Measurements from ENCODE around the gene LIG1. TPM values are rescaled to one million over a fixed set of nuclear protein-coding genes. Genes with fewer than 3 reads are reported as not detected.
"Not testable (repeated sequence)": the region's sequence is repeated elsewhere in the genome, so short reads cannot be mapped to it uniquely, and the experiment has no call there.

Gene LIG1
- polyA plus RNA-seq, 2 donors: 31.2 to 53.3 TPM

- Histone ChIP-seq H3K36me3 (ENCODE audit: control insufficient read depth in 2 of 2, insufficient read depth in 2 of 2, low read length in 1 of 2) (peaks cover 0 to 2% of the 10 kb centered on the region in 2 donors), H3K9me3 (ENCODE audit: control insufficient read depth in 2 of 2, insufficient read depth in 1 of 2, low read depth in 1 of 2, low read length in 1 of 2) (peaks cover 0 to 2% of the 10 kb centered on the region in 2 donors), H3K27me3 (ENCODE audit: control insufficient read depth in 1 of 2, insufficient read depth in 2 of 2, low read length in 2 of 2) (no peaks in the 10 kb centered on the region), H3K4me3 (ENCODE audit: low read depth in 1 of 2, low read length in 2 of 2) (no peak overlapping the region), H3K4me1 (ENCODE audit: control insufficient read depth in 2 of 2, insufficient read depth in 2 of 2, low read length in 1 of 2) (peaks cover 0 to 3% of the 10 kb centered on the region in 2 donors), H3K27ac (ENCODE audit: low read depth in 2 of 2, low read length in 1 of 2) (no peak overlapping the region)
- whole genome bisulfite sequencing, 2 donors: 87 to 95% methylated on average over 2 of the region's 2 CpGs
Measured at GRCh38 chr19:48094855-48095203, 75.3 kb downstream of the LIG1 start.

DNA sequence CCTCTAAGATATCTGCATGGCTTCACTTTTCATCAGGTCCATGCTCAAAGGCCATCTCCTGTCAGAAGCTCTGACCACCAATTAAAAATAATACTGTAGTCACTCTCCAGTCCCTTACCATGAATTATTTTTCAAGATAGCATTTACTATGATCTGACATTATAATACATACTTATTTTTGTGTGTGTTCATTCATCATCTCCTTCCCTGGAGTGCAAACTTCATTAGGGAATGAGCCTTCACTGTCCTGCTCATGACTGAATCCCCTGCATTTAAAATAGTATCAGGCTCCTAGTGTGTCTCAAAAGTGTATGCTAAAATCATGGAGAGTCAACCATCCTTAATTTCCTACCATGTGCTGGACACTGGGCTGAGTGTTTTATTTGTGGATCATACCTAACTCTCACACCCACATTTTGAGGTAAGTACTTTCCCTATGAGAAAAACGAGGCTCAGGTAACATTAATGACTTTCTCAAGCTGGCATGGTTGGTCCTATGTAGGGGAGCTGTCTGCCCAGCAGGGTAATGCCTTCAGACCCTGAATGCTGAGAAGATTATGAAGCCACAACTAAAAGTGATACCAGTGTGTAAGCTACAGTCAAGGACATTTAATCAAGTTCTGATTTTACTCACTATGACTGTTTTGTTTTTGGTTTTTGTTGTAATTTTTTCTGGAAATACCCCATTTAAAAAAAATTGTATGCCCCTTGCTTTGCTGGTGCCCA lies 75.9 kb downstream of the LIG1 start:
- WGBS, 2 donors: 13 to 25% methylated on average over 1 of the region's 1 CpG
- Histone ChIP-seq H3K4me1 (ENCODE audit: control insufficient read depth in 2 of 2, insufficient read depth in 2 of 2, low read length in 1 of 2) (peaks cover 0 to 3% of the 10 kb centered on the region in 2 donors), H3K27me3 (ENCODE audit: control insufficient read depth in 1 of 2, insufficient read depth in 2 of 2, low read length in 2 of 2) (no peaks in the 10 kb centered on the region), H3K27ac (ENCODE audit: low read depth in 2 of 2, low read length in 1 of 2) (no peak overlapping the region), H3K9me3 (ENCODE audit: control insufficient read depth in 2 of 2, insufficient read depth in 1 of 2, low read depth in 1 of 2, low read length in 1 of 2) (peaks cover 0 to 2% of the 10 kb centered on the region in 2 donors), H3K4me3 (ENCODE audit: low read depth in 1 of 2, low read length in 2 of 2) (no peak overlapping the region), H3K36me3 (ENCODE audit: control insufficient read depth in 2 of 2, insufficient read depth in 2 of 2, low read length in 1 of 2) (peaks cover 0 to 2% of the 10 kb centered on the region in 2 donors)

GRCh38 chr19:48091111-48091718 lies 78.9 kb downstream of the LIG1 start:
- 44 to 56% methylated on average over 13 of the region's 13 CpGs for WGBS, 2 donors
- H3K4me3 ChIP-seq (ENCODE audit: low read depth in 1 of 2, low read length in 2 of 2); H3K4me1 ChIP-seq (ENCODE audit: control insufficient read depth in 2 of 2, insufficient read depth in 2 of 2, low read length in 1 of 2); H3K27me3 ChIP-seq (ENCODE audit: control insufficient read depth in 1 of 2, insufficient read depth in 2 of 2, low read length in 2 of 2); H3K9me3 ChIP-seq (ENCODE audit: control insufficient read depth in 2 of 2, insufficient read depth in 1 of 2, low read depth in 1 of 2, low read length in 1 of 2); H3K36me3 ChIP-seq (ENCODE audit: control insufficient read depth in 2 of 2, insufficient read depth in 2 of 2, low read length in 1 of 2); H3K27ac ChIP-seq (ENCODE audit: low read depth in 2 of 2, low read length in 1 of 2): not testable (repeated sequence)

DNA sequence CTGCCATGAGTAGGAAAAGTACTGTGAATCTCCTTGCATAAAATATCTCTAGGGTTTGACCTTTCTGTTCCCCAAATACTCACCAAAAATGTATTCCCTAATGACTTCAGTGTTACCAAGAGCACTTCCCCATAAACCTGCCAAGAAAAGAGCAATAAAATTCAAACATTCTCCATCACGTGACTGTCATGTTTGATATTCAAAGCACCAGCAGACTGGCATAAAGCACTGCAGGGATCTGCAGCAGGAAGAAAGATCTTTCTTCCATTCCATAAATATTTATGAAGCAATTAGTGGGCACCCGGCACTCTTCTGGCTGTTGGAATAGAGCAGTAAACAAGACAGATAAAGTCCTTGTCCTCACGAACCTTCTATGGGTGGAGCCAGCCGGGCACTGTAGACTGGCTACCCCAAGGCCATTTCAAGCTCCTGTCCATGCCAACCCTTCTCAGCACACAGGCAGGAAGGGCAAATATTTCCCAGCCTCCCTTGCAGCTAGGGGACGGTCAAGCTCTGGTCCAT lies 79.8 kb downstream of the LIG1 start:
- no peak overlapping the region for H3K27ac ChIP-seq (ENCODE audit: low read depth in 2 of 2, low read length in 1 of 2)
- no peaks in the 10 kb centered on the region for H3K27me3 ChIP-seq (ENCODE audit: control insufficient read depth in 1 of 2, insufficient read depth in 2 of 2, low read length in 2 of 2)
- H3K4me3 ChIP-seq (ENCODE audit: low read depth in 1 of 2, low read length in 2 of 2): no peak overlapping the region
- H3K9me3 ChIP-seq (ENCODE audit: control insufficient read depth in 2 of 2, insufficient read depth in 1 of 2, low read depth in 1 of 2, low read length in 1 of 2): peaks cover 0 to 2% of the 10 kb centered on the region in 2 donors
- 42 to 46% methylated on average over 5 of the region's 5 CpGs for WGBS, 2 donors
- peaks cover 0 to 3% of the 10 kb centered on the region in 2 donors for H3K4me1 ChIP-seq (ENCODE audit: control insufficient read depth in 2 of 2, insufficient read depth in 2 of 2, low read length in 1 of 2)
- no peaks in the 10 kb centered on the region for H3K36me3 ChIP-seq (ENCODE audit: control insufficient read depth in 2 of 2, insufficient read depth in 2 of 2, low read length in 1 of 2)

DNA sequence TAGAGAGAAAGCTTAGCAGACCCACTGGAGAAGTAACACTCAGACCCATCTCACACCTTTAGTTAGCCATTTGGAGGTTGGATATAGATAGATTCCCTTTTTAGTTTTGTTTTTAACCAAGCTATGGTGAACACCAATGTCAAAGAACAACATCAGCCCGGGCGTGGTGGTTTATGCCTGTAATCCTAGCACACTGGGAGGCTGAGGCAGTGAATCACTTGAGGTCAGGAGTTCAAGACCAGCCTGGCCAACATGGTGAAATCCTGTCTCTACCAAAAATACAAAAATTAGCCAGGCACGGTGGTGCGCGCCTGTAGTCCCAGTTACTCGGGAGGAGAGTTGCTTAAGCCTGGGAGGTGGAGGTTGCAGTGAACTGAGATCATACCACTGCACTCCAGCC lies 81.2 kb downstream of the LIG1 start:
- WGBS, 2 donors: 92 to 94% methylated on average over 6 of the region's 6 CpGs
- not testable (repeated sequence) for H3K36me3 ChIP-seq (ENCODE audit: control insufficient read depth in 2 of 2, insufficient read depth in 2 of 2, low read length in 1 of 2); H3K4me3 ChIP-seq (ENCODE audit: low read depth in 1 of 2, low read length in 2 of 2); H3K27ac ChIP-seq (ENCODE audit: low read depth in 2 of 2, low read length in 1 of 2); H3K27me3 ChIP-seq (ENCODE audit: control insufficient read depth in 1 of 2, insufficient read depth in 2 of 2, low read length in 2 of 2); H3K4me1 ChIP-seq (ENCODE audit: control insufficient read depth in 2 of 2, insufficient read depth in 2 of 2, low read length in 1 of 2); H3K9me3 ChIP-seq (ENCODE audit: control insufficient read depth in 2 of 2, insufficient read depth in 1 of 2, low read depth in 1 of 2, low read length in 1 of 2)

DNA sequence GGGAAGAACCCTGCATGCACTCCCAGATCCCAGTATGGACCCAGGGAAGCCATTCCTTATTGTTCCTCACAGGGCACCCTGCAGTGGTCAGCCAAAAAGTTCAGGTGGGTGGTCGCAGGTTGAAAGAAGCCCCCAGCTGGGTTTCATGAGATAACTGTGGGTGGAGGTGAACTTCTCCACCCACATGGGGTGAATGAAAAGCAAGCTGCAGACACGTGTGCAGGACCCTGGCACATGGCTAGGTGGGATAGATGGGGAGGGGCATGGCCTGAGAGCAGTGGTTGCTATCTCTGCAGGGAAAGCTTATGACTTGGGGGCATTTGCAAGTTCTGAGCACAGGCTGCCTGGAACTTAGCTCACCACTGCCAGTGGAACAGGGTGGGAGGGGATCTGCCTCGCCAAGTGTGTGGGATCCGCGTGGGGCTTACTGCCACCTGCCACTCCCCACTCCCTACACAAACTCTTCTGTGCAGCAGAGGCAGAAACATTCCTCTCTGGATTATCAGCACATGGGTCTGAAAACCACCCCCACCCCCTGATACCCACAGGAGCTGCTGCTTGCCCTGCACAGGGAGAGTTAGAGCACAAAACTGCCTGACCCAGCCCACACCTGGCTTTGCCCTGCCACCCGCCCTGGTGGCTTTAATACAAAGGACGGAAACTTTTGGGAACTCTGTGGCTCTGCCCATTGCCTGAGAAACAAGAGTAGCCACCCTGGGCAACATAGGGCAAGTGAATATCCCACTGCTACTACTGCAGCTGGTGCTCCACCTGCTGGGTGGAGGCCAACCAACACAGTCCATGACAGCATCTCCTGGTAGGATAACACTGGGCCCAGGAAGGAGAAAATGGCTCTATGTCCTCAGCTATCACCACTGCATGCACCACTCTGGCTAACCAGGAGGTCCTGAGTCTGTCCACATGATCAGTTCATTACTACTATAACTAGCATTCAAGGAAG lies 84.0 kb downstream of the LIG1 start:
- Histone ChIP-seq H3K4me1 (ENCODE audit: control insufficient read depth in 2 of 2, insufficient read depth in 2 of 2, low read length in 1 of 2) (peaks cover 0 to 3% of the 10 kb centered on the region in 2 donors), H3K9me3 (ENCODE audit: control insufficient read depth in 2 of 2, insufficient read depth in 1 of 2, low read depth in 1 of 2, low read length in 1 of 2) (no peaks in the 10 kb centered on the region), H3K4me3 (ENCODE audit: low read depth in 1 of 2, low read length in 2 of 2) (no peak overlapping the region), H3K27me3 (ENCODE audit: control insufficient read depth in 1 of 2, insufficient read depth in 2 of 2, low read length in 2 of 2) (no peaks in the 10 kb centered on the region), H3K27ac (ENCODE audit: low read depth in 2 of 2, low read length in 1 of 2) (no peak overlapping the region), H3K36me3 (ENCODE audit: control insufficient read depth in 2 of 2, insufficient read depth in 2 of 2, low read length in 1 of 2) (peaks cover 0 to 2% of the 10 kb centered on the region in 2 donors)
- WGBS, 2 donors: 87 to 88% methylated on average over 7 of the region's 7 CpGs

GRCh38 chr19:48085076-48085475 lies 85.1 kb downstream of the LIG1 start:
- Histone ChIP-seq H3K27ac (ENCODE audit: low read depth in 2 of 2, low read length in 1 of 2) (peak overlapping the region in 1 of 2 donors; percentile 30), H3K9me3 (ENCODE audit: control insufficient read depth in 2 of 2, insufficient read depth in 1 of 2, low read depth in 1 of 2, low read length in 1 of 2) (no peaks in the 10 kb centered on the region), H3K27me3 (ENCODE audit: control insufficient read depth in 1 of 2, insufficient read depth in 2 of 2, low read length in 2 of 2) (no peaks in the 10 kb centered on the region), H3K4me1 (ENCODE audit: control insufficient read depth in 2 of 2, insufficient read depth in 2 of 2, low read length in 1 of 2) (no peaks in the 10 kb centered on the region), H3K36me3 (ENCODE audit: control insufficient read depth in 2 of 2, insufficient read depth in 2 of 2, low read length in 1 of 2) (peaks cover 0 to 2% of the 10 kb centered on the region in 2 donors), H3K4me3 (ENCODE audit: low read depth in 1 of 2, low read length in 2 of 2) (no peak overlapping the region)
- WGBS, 2 donors: 43 to 44% methylated on average over 3 of the region's 3 CpGs

DNA sequence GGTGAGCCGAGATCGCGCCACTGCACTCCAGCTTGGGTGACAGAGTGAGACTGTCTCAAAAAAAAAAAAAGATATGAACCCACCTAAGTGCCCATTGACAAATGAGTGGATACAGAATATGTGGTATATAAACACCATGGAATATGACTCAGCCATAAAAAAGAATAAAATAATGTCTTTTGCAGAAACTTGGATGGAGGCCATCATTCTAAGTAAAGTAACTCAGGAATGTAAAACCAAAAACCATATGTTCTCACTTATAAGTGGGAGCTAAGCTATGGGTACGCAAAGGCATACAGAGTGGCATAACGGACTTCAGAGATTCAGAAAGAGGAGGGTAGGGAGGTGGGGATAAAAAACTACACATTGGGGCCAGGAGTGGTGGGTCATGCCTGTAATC lies 89.0 kb downstream of the LIG1 start:
- no peaks in the 10 kb centered on the region for H3K27me3 ChIP-seq (ENCODE audit: control insufficient read depth in 1 of 2, insufficient read depth in 2 of 2, low read length in 2 of 2)

GRCh38 chr19:48070177-48070769 lies 99.9 kb downstream of the LIG1 start:
- not testable (repeated sequence) for H3K4me1 ChIP-seq (ENCODE audit: control insufficient read depth in 2 of 2, insufficient read depth in 2 of 2, low read length in 1 of 2); H3K36me3 ChIP-seq (ENCODE audit: control insufficient read depth in 2 of 2, insufficient read depth in 2 of 2, low read length in 1 of 2); H3K4me3 ChIP-seq (ENCODE audit: low read depth in 1 of 2, low read length in 2 of 2); H3K9me3 ChIP-seq (ENCODE audit: control insufficient read depth in 2 of 2, insufficient read depth in 1 of 2, low read depth in 1 of 2, low read length in 1 of 2); H3K27me3 ChIP-seq (ENCODE audit: control insufficient read depth in 1 of 2, insufficient read depth in 2 of 2, low read length in 2 of 2); H3K27ac ChIP-seq (ENCODE audit: low read depth in 2 of 2, low read length in 1 of 2)
- 92 to 97% methylated on average over 3 of the region's 3 CpGs for WGBS, 2 donors

More for the DNA sequence above, 89.0 kb downstream of the LIG1 start:
- WGBS, 2 donors: 95 to 99% methylated on average over 5 of the region's 5 CpGs
- Histone ChIP-seq H3K4me3 (ENCODE audit: low read depth in 1 of 2, low read length in 2 of 2) (no peak overlapping the region), H3K9me3 (ENCODE audit: control insufficient read depth in 2 of 2, insufficient read depth in 1 of 2, low read depth in 1 of 2, low read length in 1 of 2) (no peaks in the 10 kb centered on the region), H3K36me3 (ENCODE audit: control insufficient read depth in 2 of 2, insufficient read depth in 2 of 2, low read length in 1 of 2) (peaks cover 0 to 2% of the 10 kb centered on the region in 2 donors), H3K4me1 (ENCODE audit: control insufficient read depth in 2 of 2, insufficient read depth in 2 of 2, low read length in 1 of 2) (no peaks in the 10 kb centered on the region), H3K27ac (ENCODE audit: low read depth in 2 of 2, low read length in 1 of 2) (no peak overlapping the region)
